Left kidney (tissue), 2 donors: Measurements from ENCODE around the gene BTBD9. TPM values are rescaled to one million over a fixed set of nuclear protein-coding genes. Genes with fewer than 3 reads are reported as not detected.
"Not testable (repeated sequence)": the region's sequence is repeated elsewhere in the genome, so short reads cannot be mapped to it uniquely, and the experiment has no call there.

Source experiments
- DNase-seq: peaks from one replicate; pipeline ENCODE4 v3.0.0-alpha.2; 2013
- polyA plus RNA-seq: library from polyadenylated mRNA; unstranded; fragments of 120-200 nt; gene quantifications from one replicate; pipeline ENCODE4 v1.2.1, GENCODE V29; 2013; ENCODE audit not compliant: insufficient read length

The BTBD9 gene
- polyA plus RNA-seq, 1 donor: 14.5 TPM

- no peak for DNase-seq
These were observed 10.0 kb upstream of the BTBD9 start for GRCh38 chr6:38649744-38650143.

GRCh38 chr6:38648629-38649028, 8.9 kb upstream of the BTBD9 start:
- no peak for DNase-seq

- DNase-seq: no peak
These were observed 6.6 kb upstream of the BTBD9 start for GRCh38 chr6:38646166-38646878.

GRCh38 chr6:38644951-38645350, 5.2 kb upstream of the BTBD9 start:
- DNase-seq: no peak

- no peak for DNase-seq
These were observed 634 bp upstream of the BTBD9 start for GRCh38 chr6:38640216-38640909.

- no peak for DNase-seq
These were observed 710 bp downstream of the BTBD9 start for GRCh38 chr6:38638941-38639497.

GRCh38 chr6:38637756-38638155, 2.0 kb downstream of the BTBD9 start:
- DNase-seq: no peak

- no peak for DNase-seq
These were observed 3.7 kb downstream of the BTBD9 start for GRCh38 chr6:38636027-38636426.

GRCh38 chr6:38634518-38634917, 5.2 kb downstream of the BTBD9 start:
- no peak for DNase-seq

GRCh38 chr6:38632490-38632889, 7.2 kb downstream of the BTBD9 start:
- no peak for DNase-seq

GRCh38 chr6:38631186-38631783, 8.4 kb downstream of the BTBD9 start:
- DNase-seq: no peak

- DNase-seq: no peak
These were observed 14.5 kb downstream of the BTBD9 start for GRCh38 chr6:38625217-38625616.

- not testable (repeated sequence) for DNase-seq
These were observed 20.4 kb downstream of the BTBD9 start for GRCh38 chr6:38619342-38619741.

- not testable (repeated sequence) for DNase-seq
These were observed 21.4 kb downstream of the BTBD9 start for GRCh38 chr6:38618301-38618700.

- DNase-seq: no peak
These were observed 21.9 kb downstream of the BTBD9 start for GRCh38 chr6:38617856-38618255.

- no peak for DNase-seq
These were observed 27.4 kb downstream of the BTBD9 start for GRCh38 chr6:38612143-38612965.

- no peak for DNase-seq
These were observed 29.6 kb downstream of the BTBD9 start for GRCh38 chr6:38610050-38610625.

GRCh38 chr6:38604700-38605099, 35.0 kb downstream of the BTBD9 start:
- no peak for DNase-seq

GRCh38 chr6:38603966-38604365, 35.8 kb downstream of the BTBD9 start:
- DNase-seq: no peak

GRCh38 chr6:38603496-38603895, 36.2 kb downstream of the BTBD9 start:
- DNase-seq: no peak

- DNase-seq: no peak
These were observed 39.7 kb downstream of the BTBD9 start for GRCh38 chr6:38599966-38600550.
